GM13976 (cell line): ENCODE results near the gene SPOCK1.

ENCODE experiments used
- DNase-seq: peaks from one replicate; pipeline ENCODE4 v3.0.0; 2012; ENCODE audit warnings: low spot score
- CTCF ChIP-seq: IDR thresholded peaks from 2 replicates; pipeline ENCODE4 v1.5.1; 2012; ENCODE audit warnings: borderline replicate concordance, mild to moderate bottlenecking; ENCODE audit not compliant: insufficient read depth; ENCODE audit errors: extremely low read depth, missing control alignments, control extremely low read depth
- in situ Hi-C: fragments of 300-500 bp; cut with MboI; formaldehyde crosslinking; loops from one replicate; pipeline ENCODE4 v1.12.0; 2022; ENCODE audit warnings: low sequenced_read_pairs, mixed read lengths, inconsistent platforms; ENCODE audit not compliant: unreplicated experiment

Gene SPOCK1

GRCh38 chr5:137155261-137156000 is 343.7 kb downstream of the SPOCK1 start:
- DNase-seq = no peak
- in situ Hi-C loops = no loop called here
- no peak for TF ChIP-seq CTCF

GRCh38 chr5:137152616-137153015 is 346.5 kb downstream of the SPOCK1 start:
- DNase-seq = no peak
- TF ChIP-seq CTCF = no peak
- in situ Hi-C loops = no loop called here

GRCh38 chr5:137148655-137149054 is 350.5 kb downstream of the SPOCK1 start:
- in situ Hi-C loops = no loop called here
- no peak for DNase-seq
- no peak for TF ChIP-seq CTCF

- no peak for DNase-seq
- TF ChIP-seq CTCF = no peak
- in situ Hi-C loops = no loop called here
Observed at GRCh38 chr5:137148159-137148558, 351.0 kb downstream of the SPOCK1 start.

- in situ Hi-C loops = no loop called here
- DNase-seq = no peak
- no peak for TF ChIP-seq CTCF
Observed at GRCh38 chr5:137147346-137147745, 351.8 kb downstream of the SPOCK1 start.

- no peak for DNase-seq
- no peak for TF ChIP-seq CTCF
- in situ Hi-C loops = no loop called here
Observed at GRCh38 chr5:137146402-137146890, 352.7 kb downstream of the SPOCK1 start.
